GM23338 (cell line): Measurements from ENCODE around the gene DENND11. TPM values are rescaled to one million over a fixed set of nuclear protein-coding genes. Genes with fewer than 3 reads are reported as not detected.

Experiments used
- EZH2 ChIP-seq: fragments of 200-600 bp; sonication (generic); IDR thresholded peaks from one replicate; pipeline ENCODE4 v1.8.0; 2017; ENCODE audit warnings: antibody characterized with exemption, mild to moderate bottlenecking, low read depth; ENCODE audit not compliant: unreplicated experiment
- EZH2phosphoT487 ChIP-seq: fragments of 200-600 bp; sonication (generic); IDR thresholded peaks from one replicate; pipeline ENCODE4 v1.8.1; 2018; ENCODE audit warnings: antibody characterized with exemption; ENCODE audit not compliant: unreplicated experiment
- NANOG ChIP-seq: IDR thresholded peaks from 2 replicates; pipeline ENCODE4 v1.6.1; 2016; ENCODE audit warnings: antibody characterized with exemption, borderline replicate concordance
- POLR2AphosphoS5 ChIP-seq: IDR thresholded peaks from 2 replicates; pipeline ENCODE4 v1.6.1; 2016; ENCODE audit warnings: antibody characterized with exemption, low read depth
- STAT1 ChIP-seq: IDR thresholded peaks from one replicate; pipeline ENCODE4 v1.6.1; 2016; ENCODE audit warnings: antibody characterized with exemption; ENCODE audit not compliant: unreplicated experiment
- polyA plus RNA-seq: library from polyadenylated mRNA; unstranded; fragments of >200 nt; fragmentation: Nextera tagmentation; extraction: Ambion mirVana; gene quantifications from 2 replicates; pipeline ENCODE4 v1.2.1, GENCODE V29; 2016
- total RNA-seq: library from RNA; depleted of rRNA; stranded (reverse); fragments of >200 nt; shearing (Covaris generic); gene quantifications from 2 replicates; pipeline ENCODE4 v1.2.3, GENCODE V29; 2014
- TF ChIP-seq, protein P1 (sequence below): fragments of 250-450 bp; sonication (Bioruptor Pico); IDR thresholded peaks from 2 replicates; pipeline ENCODE4 v1.5.0; 2020; ENCODE audit warnings: mild to moderate bottlenecking, moderate library complexity
- TF ChIP-seq, protein P2 (sequence below): IDR thresholded peaks from 2 replicates; pipeline ENCODE4 v1.6.1; 2016; ENCODE audit warnings: antibody characterized with exemption
- TF ChIP-seq, protein P3 (sequence below), 2 experiments: fragments of 200-600 bp in 1 of 2; sonication (generic) in 1 of 2; conservative IDR thresholded peaks; 2 replicates each; pipeline versions ENCODE4 v1.5.1 to v1.6.1; 2016 to 2017; ENCODE audit warnings: antibody characterized with exemption in 2 of 2, low read depth in 2 of 2, mild to moderate bottlenecking in 2 of 2, moderate library complexity in 1 of 2

The DENND11 gene
- total and polyA plus RNA-seq, 2 experiments from 2014 or later, result 5.1 to 29.5 TPM

DNA sequence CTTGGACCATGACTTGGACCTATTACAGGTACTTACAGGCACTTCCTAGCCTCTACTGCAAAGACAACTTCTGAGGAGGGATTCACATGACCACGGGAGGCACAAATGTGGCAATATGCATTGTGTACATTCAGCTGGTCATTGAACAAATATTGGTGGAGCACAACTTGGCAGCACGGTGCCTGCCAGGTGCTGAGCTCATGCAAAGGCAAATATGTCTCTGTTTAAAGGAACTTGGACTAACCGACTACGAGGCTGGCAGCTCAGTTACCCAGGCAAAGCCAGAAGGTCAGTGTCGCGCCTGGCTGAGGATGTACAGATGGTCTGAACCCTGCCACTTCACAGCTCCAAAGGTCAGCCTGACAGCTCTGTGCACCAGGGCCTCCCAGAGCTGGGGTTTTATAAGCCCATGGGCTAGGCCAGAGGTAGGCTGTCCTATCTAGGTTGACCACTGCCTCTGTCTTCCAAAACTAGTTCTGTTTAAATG, 6.1 kb downstream of the DENND11 start (continued):
- TF ChIP-seq, protein P1, sequence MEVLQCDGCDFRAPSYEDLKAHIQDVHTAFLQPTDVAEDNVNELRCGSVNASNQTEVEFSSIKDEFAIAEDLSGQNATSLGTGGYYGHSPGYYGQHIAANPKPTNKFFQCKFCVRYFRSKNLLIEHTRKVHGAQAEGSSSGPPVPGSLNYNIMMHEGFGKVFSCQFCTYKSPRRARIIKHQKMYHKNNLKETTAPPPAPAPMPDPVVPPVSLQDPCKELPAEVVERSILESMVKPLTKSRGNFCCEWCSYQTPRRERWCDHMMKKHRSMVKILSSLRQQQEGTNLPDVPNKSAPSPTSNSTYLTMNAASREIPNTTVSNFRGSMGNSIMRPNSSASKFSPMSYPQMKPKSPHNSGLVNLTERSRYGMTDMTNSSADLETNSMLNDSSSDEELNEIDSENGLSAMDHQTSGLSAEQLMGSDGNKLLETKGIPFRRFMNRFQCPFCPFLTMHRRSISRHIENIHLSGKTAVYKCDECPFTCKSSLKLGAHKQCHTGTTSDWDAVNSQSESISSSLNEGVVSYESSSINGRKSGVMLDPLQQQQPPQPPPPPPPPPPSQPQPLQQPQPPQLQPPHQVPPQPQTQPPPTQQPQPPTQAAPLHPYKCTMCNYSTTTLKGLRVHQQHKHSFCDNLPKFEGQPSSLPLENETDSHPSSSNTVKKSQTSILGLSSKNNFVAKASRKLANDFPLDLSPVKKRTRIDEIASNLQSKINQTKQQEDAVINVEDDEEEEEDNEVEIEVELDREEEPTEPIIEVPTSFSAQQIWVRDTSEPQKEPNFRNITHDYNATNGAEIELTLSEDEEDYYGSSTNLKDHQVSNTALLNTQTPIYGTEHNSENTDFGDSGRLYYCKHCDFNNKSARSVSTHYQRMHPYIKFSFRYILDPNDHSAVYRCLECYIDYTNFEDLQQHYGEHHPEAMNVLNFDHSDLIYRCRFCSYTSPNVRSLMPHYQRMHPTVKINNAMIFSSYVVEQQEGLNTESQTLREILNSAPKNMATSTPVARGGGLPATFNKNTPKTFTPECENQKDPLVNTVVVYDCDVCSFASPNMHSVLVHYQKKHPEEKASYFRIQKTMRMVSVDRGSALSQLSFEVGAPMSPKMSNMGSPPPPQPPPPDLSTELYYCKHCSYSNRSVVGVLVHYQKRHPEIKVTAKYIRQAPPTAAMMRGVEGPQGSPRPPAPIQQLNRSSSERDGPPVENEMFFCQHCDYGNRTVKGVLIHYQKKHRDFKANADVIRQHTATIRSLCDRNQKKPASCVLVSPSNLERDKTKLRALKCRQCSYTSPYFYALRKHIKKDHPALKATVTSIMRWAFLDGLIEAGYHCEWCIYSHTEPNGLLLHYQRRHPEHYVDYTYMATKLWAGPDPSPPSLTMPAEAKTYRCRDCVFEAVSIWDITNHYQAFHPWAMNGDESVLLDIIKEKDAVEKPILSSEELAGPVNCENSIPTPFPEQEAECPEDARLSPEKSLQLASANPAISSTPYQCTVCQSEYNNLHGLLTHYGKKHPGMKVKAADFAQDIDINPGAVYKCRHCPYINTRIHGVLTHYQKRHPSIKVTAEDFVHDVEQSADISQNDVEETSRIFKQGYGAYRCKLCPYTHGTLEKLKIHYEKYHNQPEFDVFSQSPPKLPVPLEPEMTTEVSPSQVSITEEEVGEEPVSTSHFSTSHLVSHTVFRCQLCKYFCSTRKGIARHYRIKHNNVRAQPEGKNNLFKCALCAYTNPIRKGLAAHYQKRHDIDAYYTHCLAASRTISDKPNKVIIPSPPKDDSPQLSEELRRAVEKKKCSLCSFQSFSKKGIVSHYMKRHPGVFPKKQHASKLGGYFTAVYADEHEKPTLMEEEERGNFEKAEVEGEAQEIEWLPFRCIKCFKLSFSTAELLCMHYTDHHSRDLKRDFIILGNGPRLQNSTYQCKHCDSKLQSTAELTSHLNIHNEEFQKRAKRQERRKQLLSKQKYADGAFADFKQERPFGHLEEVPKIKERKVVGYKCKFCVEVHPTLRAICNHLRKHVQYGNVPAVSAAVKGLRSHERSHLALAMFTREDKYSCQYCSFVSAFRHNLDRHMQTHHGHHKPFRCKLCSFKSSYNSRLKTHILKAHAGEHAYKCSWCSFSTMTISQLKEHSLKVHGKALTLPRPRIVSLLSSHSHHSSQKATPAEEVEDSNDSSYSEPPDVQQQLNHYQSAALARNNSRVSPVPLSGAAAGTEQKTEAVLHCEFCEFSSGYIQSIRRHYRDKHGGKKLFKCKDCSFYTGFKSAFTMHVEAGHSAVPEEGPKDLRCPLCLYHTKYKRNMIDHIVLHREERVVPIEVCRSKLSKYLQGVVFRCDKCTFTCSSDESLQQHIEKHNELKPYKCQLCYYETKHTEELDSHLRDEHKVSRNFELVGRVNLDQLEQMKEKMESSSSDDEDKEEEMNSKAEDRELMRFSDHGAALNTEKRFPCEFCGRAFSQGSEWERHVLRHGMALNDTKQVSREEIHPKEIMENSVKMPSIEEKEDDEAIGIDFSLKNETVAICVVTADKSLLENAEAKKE (CRISPR knock-in tag), result no peak
- no peak for TF ChIP-seq STAT1
- no peak for TF ChIP-seq EZH2phosphoT487
- TF ChIP-seq, protein P2, sequence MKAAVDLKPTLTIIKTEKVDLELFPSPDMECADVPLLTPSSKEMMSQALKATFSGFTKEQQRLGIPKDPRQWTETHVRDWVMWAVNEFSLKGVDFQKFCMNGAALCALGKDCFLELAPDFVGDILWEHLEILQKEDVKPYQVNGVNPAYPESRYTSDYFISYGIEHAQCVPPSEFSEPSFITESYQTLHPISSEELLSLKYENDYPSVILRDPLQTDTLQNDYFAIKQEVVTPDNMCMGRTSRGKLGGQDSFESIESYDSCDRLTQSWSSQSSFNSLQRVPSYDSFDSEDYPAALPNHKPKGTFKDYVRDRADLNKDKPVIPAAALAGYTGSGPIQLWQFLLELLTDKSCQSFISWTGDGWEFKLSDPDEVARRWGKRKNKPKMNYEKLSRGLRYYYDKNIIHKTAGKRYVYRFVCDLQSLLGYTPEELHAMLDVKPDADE, result no peak
- TF ChIP-seq, protein P3, sequence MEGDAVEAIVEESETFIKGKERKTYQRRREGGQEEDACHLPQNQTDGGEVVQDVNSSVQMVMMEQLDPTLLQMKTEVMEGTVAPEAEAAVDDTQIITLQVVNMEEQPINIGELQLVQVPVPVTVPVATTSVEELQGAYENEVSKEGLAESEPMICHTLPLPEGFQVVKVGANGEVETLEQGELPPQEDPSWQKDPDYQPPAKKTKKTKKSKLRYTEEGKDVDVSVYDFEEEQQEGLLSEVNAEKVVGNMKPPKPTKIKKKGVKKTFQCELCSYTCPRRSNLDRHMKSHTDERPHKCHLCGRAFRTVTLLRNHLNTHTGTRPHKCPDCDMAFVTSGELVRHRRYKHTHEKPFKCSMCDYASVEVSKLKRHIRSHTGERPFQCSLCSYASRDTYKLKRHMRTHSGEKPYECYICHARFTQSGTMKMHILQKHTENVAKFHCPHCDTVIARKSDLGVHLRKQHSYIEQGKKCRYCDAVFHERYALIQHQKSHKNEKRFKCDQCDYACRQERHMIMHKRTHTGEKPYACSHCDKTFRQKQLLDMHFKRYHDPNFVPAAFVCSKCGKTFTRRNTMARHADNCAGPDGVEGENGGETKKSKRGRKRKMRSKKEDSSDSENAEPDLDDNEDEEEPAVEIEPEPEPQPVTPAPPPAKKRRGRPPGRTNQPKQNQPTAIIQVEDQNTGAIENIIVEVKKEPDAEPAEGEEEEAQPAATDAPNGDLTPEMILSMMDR (conservative IDR thresholded peaks at IDR 0.05; ENCODE audit: low read depth in 2 of 2), result no peak
- no peak for TF ChIP-seq NANOG
- no peak for TF ChIP-seq EZH2
- no peak for TF ChIP-seq POLR2AphosphoS5
